A673 (cell line): ENCODE results near the gene SCRN2. TPM values are rescaled to one million over a fixed set of nuclear protein-coding genes. Genes with fewer than 3 reads are reported as not detected.

Experiments used
- BruUV-seq: library from RNA; stranded (reverse); fragments of 400-500 nt; replicated peaks from 2 replicates; lab custom pipeline; 2021; lab: Mats Ljungman, UMichigan
- CTCF ChIA-PET: fragments of 300-600 bp; sonication (Branson Sonifier 250); formaldehyde crosslinking; loops from one replicate; lab custom pipeline; 2022; ENCODE audit warnings: antibody characterized with exemption; lab: Charles Lee
- POLR2A ChIA-PET: fragments of 300-600 bp; sonication (Branson Sonifier 250); formaldehyde crosslinking; loops from one replicate; lab custom pipeline; 2022; ENCODE audit warnings: antibody characterized with exemption; ENCODE audit not compliant: low non-redundant PET; lab: Charles Lee
- DNase-seq: peaks from one replicate; pipeline ENCODE4 v3.0.0-alpha.2; 2015; ENCODE audit warnings: low spot score
- H3K27ac ChIP-seq: fragments of 200-600 bp; sonication (generic); 2 replicates; pipeline ENCODE4 v1.5.1; 2016; ENCODE audit warnings: mixed run types, low read depth, mild to moderate bottlenecking, mixed read lengths, antibody characterized with exemption, low read length; ENCODE audit not compliant: poor library complexity, severe bottlenecking
- H3K27me3 ChIP-seq: fragments of 200-600 bp; sonication (generic); replicated peaks from 2 replicates; pipeline ENCODE4 v1.6.1; 2017; ENCODE audit warnings: mixed run types, low read depth, mild to moderate bottlenecking, mixed read lengths, antibody characterized with exemption, low read length; ENCODE audit not compliant: insufficient read depth, poor library complexity
- H3K36me3 ChIP-seq: fragments of 200-600 bp; sonication (generic); 2 replicates; pipeline ENCODE4 v1.6.1; 2016; ENCODE audit warnings: mixed run types, mild to moderate bottlenecking, mixed read lengths, antibody characterized with exemption, low read length; ENCODE audit not compliant: insufficient read depth, poor library complexity, severe bottlenecking
- H3K4me1 ChIP-seq: fragments of 200-600 bp; sonication (generic); 2 replicates; pipeline ENCODE4 v1.6.1; 2017; ENCODE audit warnings: mixed run types, mild to moderate bottlenecking, mixed read lengths, antibody characterized with exemption, low read length; ENCODE audit not compliant: insufficient read depth, poor library complexity, severe bottlenecking
- H3K4me3 ChIP-seq: fragments of 200-600 bp; sonication (generic); 2 replicates; pipeline ENCODE4 v1.5.1; 2016; ENCODE audit warnings: low read depth, mixed run types, mild to moderate bottlenecking, mixed read lengths, low read length; ENCODE audit not compliant: poor library complexity, severe bottlenecking
- H3K9me3 ChIP-seq: fragments of 200-600 bp; sonication (generic); 2 replicates; pipeline ENCODE4 v1.6.1; 2016; ENCODE audit warnings: mixed run types, low read depth, mild to moderate bottlenecking, mixed read lengths, antibody characterized with exemption, low read length; ENCODE audit not compliant: poor library complexity, severe bottlenecking
- EZH2 ChIP-seq: fragments of 200-600 bp; sonication (generic); IDR thresholded peaks from 2 replicates; pipeline ENCODE4 v1.6.1; 2017; ENCODE audit warnings: borderline replicate concordance, low read depth, mild to moderate bottlenecking, mixed read lengths, antibody characterized with exemption, low read length; ENCODE audit not compliant: poor library complexity, severe bottlenecking
- intact Hi-C: fragments of 100-400 bp; cut with micrococcal nuclease; formaldehyde crosslinking; loops from one replicate; pipeline ENCODE4 v1.10.0; 2022; ENCODE audit not compliant: unreplicated experiment
- total RNA-seq: library from RNA; stranded (reverse); gene quantifications from 2 replicates; pipeline ENCODE4 v1.2.3, GENCODE V29; 2021
- TF ChIP-seq, protein P1 (sequence below): fragments of 300-800, 200-600 bp; sonication (generic); conservative IDR thresholded peaks from 2 replicates; pipeline ENCODE4 v1.5.1; 2017; ENCODE audit warnings: low read depth, mild to moderate bottlenecking, antibody characterized with exemption, low read length, moderate library complexity, mixed read lengths

SCRN2 gene
- total RNA-seq, 1 experiment from 2014 or later: 6.2 TPM

DNA sequence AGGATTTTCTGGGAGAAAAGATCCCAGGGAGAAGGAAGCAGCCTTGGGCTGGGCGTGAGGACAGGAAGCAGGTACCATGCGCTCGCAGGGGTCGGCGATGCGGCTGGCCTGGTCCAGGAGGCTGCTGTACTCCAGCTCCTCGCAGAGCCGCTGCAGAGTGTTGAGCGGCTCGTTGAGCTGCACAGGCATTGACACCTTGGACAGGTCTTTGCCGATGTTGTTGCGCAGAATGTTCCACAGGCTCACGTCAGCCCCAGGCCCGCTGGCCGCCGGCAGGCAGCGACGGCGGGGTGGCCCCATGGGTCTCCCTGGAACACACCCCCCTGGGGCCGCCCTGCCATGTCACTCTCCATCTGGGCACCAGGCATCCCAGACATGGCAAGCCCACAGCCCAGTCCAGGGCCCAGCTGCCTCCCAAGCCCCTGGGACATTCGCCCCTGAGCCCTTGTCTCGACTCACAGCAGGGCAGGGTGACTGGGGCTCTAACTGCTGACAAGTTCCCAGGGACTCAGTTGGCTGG lies 27.5 kb downstream of the SCRN2 start:
- ChIA-PET CTCF (no interaction called here), POLR2A (no interaction called here)
- no peak for DNase-seq
- no peak overlapping the region for H3K27ac ChIP-seq
- TF ChIP-seq EZH2: no peak
- intact Hi-C loops: no loop called here
- no peaks in the 10 kb centered on the region for H3K36me3 ChIP-seq
- no peaks in the 10 kb centered on the region for H3K27me3 ChIP-seq
- H3K9me3 ChIP-seq: no peaks in the 10 kb centered on the region
- no TSS peak for BruUV-seq
- no peak overlapping the region for H3K4me3 ChIP-seq
- no peaks in the 10 kb centered on the region for H3K4me1 ChIP-seq

DNA sequence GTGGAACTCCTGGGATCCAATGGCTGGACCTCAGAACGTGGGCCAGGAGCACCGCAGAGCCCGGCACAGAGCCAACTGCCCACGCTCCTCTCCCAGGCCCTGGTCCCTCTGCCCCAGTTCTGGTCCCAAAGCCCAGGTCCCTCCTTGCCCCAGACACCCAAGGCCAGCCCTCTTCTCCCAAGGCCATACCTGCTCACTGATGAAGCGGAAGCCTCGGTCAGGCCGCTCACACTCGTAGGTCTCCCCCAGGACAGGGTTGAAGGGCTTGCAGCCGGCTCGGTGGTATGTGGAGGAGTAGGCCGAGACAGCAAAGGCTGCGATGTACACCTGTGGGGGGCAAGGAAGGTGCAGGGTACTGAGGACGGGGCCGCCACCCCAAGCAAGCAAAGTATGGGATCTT lies 28.0 kb downstream of the SCRN2 start:
- TF ChIP-seq, protein P1, sequence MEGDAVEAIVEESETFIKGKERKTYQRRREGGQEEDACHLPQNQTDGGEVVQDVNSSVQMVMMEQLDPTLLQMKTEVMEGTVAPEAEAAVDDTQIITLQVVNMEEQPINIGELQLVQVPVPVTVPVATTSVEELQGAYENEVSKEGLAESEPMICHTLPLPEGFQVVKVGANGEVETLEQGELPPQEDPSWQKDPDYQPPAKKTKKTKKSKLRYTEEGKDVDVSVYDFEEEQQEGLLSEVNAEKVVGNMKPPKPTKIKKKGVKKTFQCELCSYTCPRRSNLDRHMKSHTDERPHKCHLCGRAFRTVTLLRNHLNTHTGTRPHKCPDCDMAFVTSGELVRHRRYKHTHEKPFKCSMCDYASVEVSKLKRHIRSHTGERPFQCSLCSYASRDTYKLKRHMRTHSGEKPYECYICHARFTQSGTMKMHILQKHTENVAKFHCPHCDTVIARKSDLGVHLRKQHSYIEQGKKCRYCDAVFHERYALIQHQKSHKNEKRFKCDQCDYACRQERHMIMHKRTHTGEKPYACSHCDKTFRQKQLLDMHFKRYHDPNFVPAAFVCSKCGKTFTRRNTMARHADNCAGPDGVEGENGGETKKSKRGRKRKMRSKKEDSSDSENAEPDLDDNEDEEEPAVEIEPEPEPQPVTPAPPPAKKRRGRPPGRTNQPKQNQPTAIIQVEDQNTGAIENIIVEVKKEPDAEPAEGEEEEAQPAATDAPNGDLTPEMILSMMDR: no peak
- TF ChIP-seq EZH2: no peak
- ChIA-PET POLR2A (no interaction called here), CTCF (no interaction called here)
- intact Hi-C loops: no loop called here
- no peak for DNase-seq
- no peaks in the 10 kb centered on the region for H3K27me3 ChIP-seq
- H3K4me1 ChIP-seq: no peaks in the 10 kb centered on the region
- H3K4me3 ChIP-seq: no peak overlapping the region
- no peaks in the 10 kb centered on the region for H3K36me3 ChIP-seq
- BruUV-seq: no TSS peak
- no peak overlapping the region for H3K27ac ChIP-seq
- H3K9me3 ChIP-seq: no peaks in the 10 kb centered on the region

DNA sequence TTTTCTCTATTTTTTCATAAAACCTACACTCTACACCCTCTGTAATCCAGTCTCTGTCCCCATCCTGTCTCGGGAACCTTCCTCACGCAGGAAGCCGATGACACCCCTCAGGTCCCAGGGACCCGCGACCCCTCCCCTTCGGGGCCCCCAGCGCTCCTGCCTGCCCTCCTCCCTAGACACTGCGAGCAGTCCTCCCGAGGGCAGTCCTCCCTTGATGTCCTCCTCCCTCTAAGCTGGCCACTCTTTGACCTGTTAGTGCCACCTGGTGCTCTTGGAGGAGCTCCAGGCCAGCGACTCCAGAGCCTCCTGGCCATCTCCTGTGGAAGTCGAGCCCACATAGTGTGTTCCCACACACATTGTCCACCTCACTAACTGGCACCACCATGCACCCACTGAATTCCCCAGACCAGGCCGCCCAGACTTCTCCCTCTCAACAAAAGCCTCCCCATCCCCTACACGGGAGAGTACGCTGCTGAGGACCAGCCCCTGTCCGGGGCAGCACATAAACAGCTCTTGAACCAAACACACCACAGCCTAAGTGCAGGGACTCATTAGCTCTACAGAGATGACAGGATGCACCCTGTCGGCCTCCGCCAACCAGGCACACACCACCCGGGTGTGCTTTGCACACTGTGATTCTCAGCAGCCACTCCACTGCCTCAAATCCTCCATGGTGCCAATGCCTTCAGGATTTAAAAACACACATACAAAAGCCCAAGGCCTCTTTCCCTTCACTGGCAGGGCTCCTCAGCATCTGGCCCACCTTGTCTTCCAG lies 28.7 kb downstream of the SCRN2 start:
- TF ChIP-seq EZH2: no peak
- TF ChIP-seq, protein P1: no peak
- CTCF ChIA-PET: no interaction called here
- H3K36me3 ChIP-seq: no peaks in the 10 kb centered on the region
- H3K4me3 ChIP-seq: no peak overlapping the region
- H3K27ac ChIP-seq: no peak overlapping the region
- BruUV-seq: no TSS peak
- POLR2A ChIA-PET: no interaction called here
- intact Hi-C loops: no loop called here
- no peaks in the 10 kb centered on the region for H3K27me3 ChIP-seq
- no peaks in the 10 kb centered on the region for H3K4me1 ChIP-seq
- H3K9me3 ChIP-seq: no peaks in the 10 kb centered on the region
- DNase-seq: no peak
